HG03108 (cell line): ENCODE results near the gene CCDC70.
"Not testable (repeated sequence)": the region's sequence is repeated elsewhere in the genome, so short reads cannot be mapped to it uniquely, and the experiment has no call there.

Source experiments
- ATAC-seq: cut with Tn5 transposase; IDR thresholded peaks from one replicate; pipeline ENCODE4 v1.9.1; 2021; ENCODE audit warnings: moderate library complexity; ENCODE audit not compliant: unreplicated experiment

CCDC70 gene

GRCh38 chr13:51905787-51906186 is 44.0 kb downstream of the CCDC70 start:
- no peak for ATAC-seq

DNA sequence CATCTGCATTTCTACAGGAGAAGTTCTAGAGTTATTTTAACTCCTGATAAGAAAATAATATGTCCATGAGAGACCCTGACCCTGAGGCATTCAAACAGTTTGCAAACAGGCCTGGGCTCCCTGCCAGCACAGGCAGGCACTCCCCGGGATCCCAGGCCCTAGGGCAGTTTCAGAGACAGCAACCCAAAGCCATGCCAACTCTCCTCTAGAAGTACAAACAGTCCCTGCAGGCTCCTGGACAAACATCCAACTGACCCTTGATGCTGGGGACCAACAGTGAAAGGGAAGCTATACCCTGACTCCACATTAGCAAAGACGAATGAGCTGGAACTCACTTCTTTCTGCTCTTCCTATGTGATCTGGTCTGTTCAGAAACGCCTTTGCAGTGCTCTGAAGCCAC is 44.8 kb downstream of the CCDC70 start:
- no peak for ATAC-seq

DNA sequence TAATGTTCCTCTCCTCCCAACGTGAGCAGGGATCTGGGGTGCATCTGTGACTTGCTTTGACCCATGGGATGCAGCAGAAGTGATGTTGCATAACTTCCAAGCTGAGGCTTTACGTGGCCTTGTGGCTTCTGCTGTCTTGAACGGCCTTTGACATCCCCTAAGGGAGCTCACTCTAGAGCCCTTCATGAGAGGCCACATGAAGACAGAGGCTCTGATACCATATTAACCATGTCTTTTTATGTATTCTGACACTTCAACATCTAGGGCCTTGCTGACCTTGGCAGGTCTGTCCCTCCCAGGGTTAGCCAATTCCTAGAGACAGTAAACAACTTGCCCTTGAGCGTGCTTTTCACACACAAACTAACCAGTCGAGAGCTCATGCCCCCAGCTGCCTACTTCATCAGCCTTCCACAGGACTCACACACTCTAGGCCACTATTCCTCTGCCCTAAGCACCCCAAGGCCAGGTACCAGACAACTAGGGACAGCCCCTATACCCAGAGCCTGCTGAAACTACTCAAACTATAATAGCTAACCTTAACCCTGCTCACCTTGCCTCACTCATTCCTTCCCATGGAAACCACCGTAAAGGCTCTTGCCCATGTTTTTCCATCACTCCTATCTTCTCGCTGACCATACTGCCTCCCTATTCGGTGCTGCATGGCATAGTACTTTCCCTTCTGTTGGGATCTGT is 45.4 kb downstream of the CCDC70 start:
- no peak for ATAC-seq

GRCh38 chr13:51909265-51909664 is 47.5 kb downstream of the CCDC70 start:
- not testable (repeated sequence) for ATAC-seq

DNA sequence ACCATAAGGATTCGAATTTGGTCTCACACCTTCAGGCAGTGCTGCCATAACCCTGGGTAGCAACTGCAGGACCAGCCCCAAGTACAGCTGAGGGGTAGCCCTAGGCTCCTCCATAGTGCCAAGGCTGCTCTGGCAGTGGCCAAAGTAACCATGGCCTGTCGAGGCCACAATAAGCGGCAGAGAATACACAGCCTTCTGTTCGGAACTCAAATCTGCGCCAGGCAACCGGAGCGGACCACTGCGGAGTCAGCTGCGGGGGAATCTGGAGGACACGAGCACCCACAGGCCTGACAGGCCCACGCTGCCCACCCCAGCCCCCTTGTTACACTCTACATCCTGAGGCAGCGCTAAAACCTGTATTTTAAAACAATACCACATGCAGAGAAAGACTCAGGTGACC is 48.7 kb downstream of the CCDC70 start:
- ATAC-seq: no peak

DNA sequence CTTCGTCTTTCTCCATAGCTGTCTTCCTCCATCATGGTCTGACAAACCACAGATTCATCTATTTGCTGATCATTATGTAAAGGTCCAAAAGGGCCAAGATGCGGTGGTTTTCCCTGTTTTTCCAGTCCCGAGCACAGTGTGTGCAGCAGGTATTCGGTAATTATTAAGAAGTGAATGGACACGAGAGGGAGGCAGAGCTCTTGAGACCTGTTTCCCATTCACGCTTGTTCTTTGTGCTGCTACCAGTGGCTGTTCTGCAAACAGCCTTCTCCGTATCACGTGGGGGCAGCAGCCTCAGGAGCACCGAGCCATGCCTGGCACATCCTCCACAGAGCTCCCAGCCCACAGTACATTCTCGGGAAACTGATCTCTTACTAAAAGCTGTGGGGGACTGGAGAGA is 50.3 kb downstream of the CCDC70 start:
- no peak for ATAC-seq

DNA sequence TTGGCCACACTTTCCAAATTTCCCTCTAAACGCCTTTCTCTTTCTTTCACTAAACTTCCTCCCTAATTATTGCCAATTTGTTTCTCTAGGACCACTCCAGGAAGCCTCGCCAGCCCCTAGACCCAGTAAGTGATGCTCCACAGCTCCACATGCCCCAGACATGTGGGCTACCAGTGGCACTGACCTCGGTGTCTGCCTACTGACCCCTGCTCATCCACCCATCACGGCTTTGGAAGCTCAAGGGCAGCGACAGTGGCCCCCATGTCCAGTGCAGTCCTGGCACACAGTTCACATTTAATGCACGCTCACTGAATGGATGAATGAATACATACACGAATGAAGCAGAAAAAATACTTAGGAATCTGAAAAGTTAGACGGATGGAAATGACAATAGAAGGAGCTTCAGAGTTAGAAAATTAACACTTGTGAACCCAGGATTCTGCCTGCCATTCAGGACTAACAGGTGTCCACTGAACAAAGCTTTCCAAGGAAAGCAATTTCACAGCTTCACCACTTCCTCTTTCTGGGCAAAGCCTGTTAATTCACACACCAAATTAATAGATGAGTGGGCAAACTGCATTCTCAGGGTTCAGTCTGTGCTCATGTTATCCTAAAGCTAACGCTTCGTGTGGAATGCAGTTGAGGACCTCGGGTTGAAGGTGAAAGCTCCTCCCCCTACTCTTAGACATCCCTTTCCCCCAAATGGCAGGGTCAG is 50.9 kb downstream of the CCDC70 start:
- ATAC-seq: no peak

DNA sequence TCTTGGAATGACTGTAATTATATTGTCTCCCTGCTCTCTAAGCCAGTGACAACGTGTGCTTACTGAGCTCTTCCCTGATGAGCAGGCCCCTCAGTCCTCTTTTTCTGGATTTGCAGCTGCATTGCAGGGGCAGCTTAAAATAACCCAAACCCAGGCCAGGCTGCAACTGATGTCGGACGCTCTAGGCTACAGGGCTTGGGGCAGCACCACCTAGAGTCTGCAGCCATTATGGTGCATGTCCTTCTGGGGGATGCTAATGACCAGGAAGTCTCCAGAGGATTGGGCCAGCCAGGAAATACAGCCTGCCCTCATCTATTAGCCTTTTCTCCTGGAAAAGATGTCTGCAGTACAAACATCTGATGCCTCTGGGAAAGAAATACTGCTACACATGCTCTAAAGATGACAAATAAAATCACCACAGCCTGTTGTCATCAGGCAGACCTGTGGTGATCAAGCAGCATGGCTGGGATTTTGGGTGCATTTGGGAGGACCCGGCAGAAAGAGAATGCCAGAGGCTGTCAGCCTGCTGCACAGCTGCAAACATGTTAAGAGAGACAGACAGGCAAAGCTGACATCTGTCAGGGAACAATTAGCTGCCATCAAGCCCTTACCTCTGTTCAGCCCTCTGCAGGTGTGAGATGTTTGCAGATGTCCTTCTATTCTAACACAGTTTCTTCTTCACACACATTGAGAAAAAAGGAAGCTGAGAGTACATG is 51.8 kb downstream of the CCDC70 start:
- ATAC-seq: no peak

- ATAC-seq: no peak
These were observed 52.3 kb downstream of the CCDC70 start for GRCh38 chr13:51914137-51914493.
